ENCODE results near the gene TNFRSF9. TPM values are rescaled to one million over a fixed set of nuclear protein-coding genes. Genes with fewer than 3 reads are reported as not detected.
"Not testable (repeated sequence)": the region's sequence is repeated elsewhere in the genome, so short reads cannot be mapped to it uniquely, and the experiment has no call there.

Gene TNFRSF9
- total RNA-seq, 1 donor from 2014 or later: not detected

- intact Hi-C loops (cut with DNase I): no loop called here
- no peak for ATAC-seq (ENCODE audit: poor library complexity)
- DNase-seq: no peak
These were observed 22.2 kb upstream of the TNFRSF9 start for GRCh38 chr1:7962636-7963377.

GRCh38 chr1:7962014-7962335, 21.3 kb upstream of the TNFRSF9 start:
- no peak for DNase-seq

GRCh38 chr1:7961216-7962013, 20.8 kb upstream of the TNFRSF9 start, which contains the start of gene PARK7:
TSS of gene PARK7 (plus strand) at chr1:7961711. CDS start at chr1:7962786, 1,075 bp downstream.
- ATAC-seq (ENCODE audit: poor library complexity): peak; percentile 95
- intact Hi-C loops (cut with DNase I): no loop called here
- DNase-seq: peak; percentile 100

More at GRCh38 chr1:7962014-7962335, 21.3 kb upstream of the TNFRSF9 start:
- intact Hi-C loops (cut with DNase I): no loop called here
- peak; percentile 3 for ATAC-seq (ENCODE audit: poor library complexity)

- intact Hi-C loops (cut with DNase I): no loop called here
- DNase-seq (no peak), ATAC-seq (ENCODE audit: poor library complexity) (no peak)
These were observed 20.2 kb upstream of the TNFRSF9 start for GRCh38 chr1:7960867-7961215.

GRCh38 chr1:7960165-7960564, 19.5 kb upstream of the TNFRSF9 start:
- DNase-seq (no peak), ATAC-seq (ENCODE audit: poor library complexity) (no peak)
- intact Hi-C loops (cut with DNase I): no loop called here

- intact Hi-C loops (cut with DNase I): no loop called here
- no peak for DNase-seq
- ATAC-seq (ENCODE audit: poor library complexity): no peak
These were observed 15.8 kb upstream of the TNFRSF9 start for GRCh38 chr1:7956218-7957032.

GRCh38 chr1:7954683-7955082, 14.0 kb upstream of the TNFRSF9 start:
- intact Hi-C loops (cut with DNase I): no loop called here
- no peak for DNase-seq

GRCh38 chr1:7953850-7954609, 13.4 kb upstream of the TNFRSF9 start:
- DNase-seq (peak; percentile 99), ATAC-seq (ENCODE audit: poor library complexity) (peak; percentile 100)
- intact Hi-C loops (cut with DNase I): no loop called here

More at GRCh38 chr1:7954683-7955082, 14.0 kb upstream of the TNFRSF9 start:
- no peak for ATAC-seq (ENCODE audit: poor library complexity)

- ATAC-seq (ENCODE audit: poor library complexity); DNase-seq: not testable (repeated sequence)
These were observed 12.2 kb upstream of the TNFRSF9 start for GRCh38 chr1:7952791-7953190.

GRCh38 chr1:7948960-7949359, 8.3 kb upstream of the TNFRSF9 start:
- ATAC-seq (ENCODE audit: poor library complexity) (no peak), DNase-seq (no peak)
- intact Hi-C loops (cut with DNase I): no loop called here

More at GRCh38 chr1:7952791-7953190, 12.2 kb upstream of the TNFRSF9 start:
- intact Hi-C loops (cut with DNase I): not testable (repeated sequence)

GRCh38 chr1:7943251-7943650, 2.6 kb upstream of the TNFRSF9 start:
- DNase-seq: no peak
- ATAC-seq (ENCODE audit: poor library complexity): no peak
- intact Hi-C loops (cut with DNase I): no loop called here

- intact Hi-C loops (cut with DNase I): no loop called here
These were observed 1.7 kb upstream of the TNFRSF9 start for GRCh38 chr1:7942214-7942921.

GRCh38 chr1:7941437-7941793, 776 bp upstream of the TNFRSF9 start:
- ATAC-seq (ENCODE audit: poor library complexity) (no peak), DNase-seq (no peak)
- intact Hi-C loops (cut with DNase I): no loop called here

More at GRCh38 chr1:7942214-7942921, 1.7 kb upstream of the TNFRSF9 start:
- peak; percentile 84 for DNase-seq
- peak; percentile 90 for ATAC-seq (ENCODE audit: poor library complexity)

- intact Hi-C loops (cut with DNase I): no loop called here
- no peak for DNase-seq
- ATAC-seq (ENCODE audit: poor library complexity): no peak
These were observed 605 bp downstream of the TNFRSF9 start for GRCh38 chr1:7940034-7940433.

- intact Hi-C loops (cut with DNase I): no loop called here
- ATAC-seq (ENCODE audit: poor library complexity) (no peak), DNase-seq (no peak)
These were observed 2.6 kb downstream of the TNFRSF9 start for GRCh38 chr1:7938070-7938469.

- intact Hi-C loops (cut with DNase I): no loop called here
- DNase-seq: no peak
- ATAC-seq (ENCODE audit: poor library complexity): no peak
These were observed 8.0 kb downstream of the TNFRSF9 start for GRCh38 chr1:7932524-7933138.

GRCh38 chr1:7931446-7931812, 9.2 kb downstream of the TNFRSF9 start:
- DNase-seq (no peak), ATAC-seq (ENCODE audit: poor library complexity) (no peak)
- intact Hi-C loops (cut with DNase I): no loop called here
